GM10847 (cell line): ENCODE results near the gene ACOX3.

Experiments used
- POLR2A ChIP-seq: IDR thresholded peaks from 2 replicates; pipeline ENCODE4 v1.6.1; 2011; ENCODE audit not compliant: insufficient read length; ENCODE audit errors: extremely low read depth

Gene ACOX3

GRCh38 chr4:8342651-8343261, 97.8 kb downstream of the ACOX3 start:
- TF ChIP-seq POLR2A, result no peak

- TF ChIP-seq POLR2A, result no peak
Measured at GRCh38 chr4:8341691-8342090, 98.8 kb downstream of the ACOX3 start.

- no peak for TF ChIP-seq POLR2A
Measured at GRCh38 chr4:8340781-8341241, 99.7 kb downstream of the ACOX3 start.

GRCh38 chr4:8338351-8338961, 102.1 kb downstream of the ACOX3 start:
- no peak for TF ChIP-seq POLR2A

GRCh38 chr4:8336412-8337075, 104.0 kb downstream of the ACOX3 start:
- TF ChIP-seq POLR2A, result no peak

GRCh38 chr4:8335848-8336247, 104.7 kb downstream of the ACOX3 start:
- TF ChIP-seq POLR2A, result no peak

- no peak for TF ChIP-seq POLR2A
Measured at GRCh38 chr4:8334786-8335460, 105.6 kb downstream of the ACOX3 start.

GRCh38 chr4:8333726-8334460, 106.6 kb downstream of the ACOX3 start:
- no peak for TF ChIP-seq POLR2A

GRCh38 chr4:8332891-8333331, 107.6 kb downstream of the ACOX3 start:
- TF ChIP-seq POLR2A, result no peak

- TF ChIP-seq POLR2A, result no peak
Measured at GRCh38 chr4:8332038-8332857, 108.3 kb downstream of the ACOX3 start.

GRCh38 chr4:8331575-8331955, 109.0 kb downstream of the ACOX3 start:
- TF ChIP-seq POLR2A, result no peak

- TF ChIP-seq POLR2A, result no peak
Measured at GRCh38 chr4:8330821-8331574, 109.5 kb downstream of the ACOX3 start.

GRCh38 chr4:8329859-8330761, 110.4 kb downstream of the ACOX3 start:
- TF ChIP-seq POLR2A, result no peak
